Measurements from ENCODE around the gene SEPTIN3. TPM values are rescaled to one million over a fixed set of nuclear protein-coding genes. Genes with fewer than 3 reads are reported as not detected.

SEPTIN3 gene
- total RNA-seq, 2 experiments from 2014 or later = 1.1 to 2.1 TPM

DNA sequence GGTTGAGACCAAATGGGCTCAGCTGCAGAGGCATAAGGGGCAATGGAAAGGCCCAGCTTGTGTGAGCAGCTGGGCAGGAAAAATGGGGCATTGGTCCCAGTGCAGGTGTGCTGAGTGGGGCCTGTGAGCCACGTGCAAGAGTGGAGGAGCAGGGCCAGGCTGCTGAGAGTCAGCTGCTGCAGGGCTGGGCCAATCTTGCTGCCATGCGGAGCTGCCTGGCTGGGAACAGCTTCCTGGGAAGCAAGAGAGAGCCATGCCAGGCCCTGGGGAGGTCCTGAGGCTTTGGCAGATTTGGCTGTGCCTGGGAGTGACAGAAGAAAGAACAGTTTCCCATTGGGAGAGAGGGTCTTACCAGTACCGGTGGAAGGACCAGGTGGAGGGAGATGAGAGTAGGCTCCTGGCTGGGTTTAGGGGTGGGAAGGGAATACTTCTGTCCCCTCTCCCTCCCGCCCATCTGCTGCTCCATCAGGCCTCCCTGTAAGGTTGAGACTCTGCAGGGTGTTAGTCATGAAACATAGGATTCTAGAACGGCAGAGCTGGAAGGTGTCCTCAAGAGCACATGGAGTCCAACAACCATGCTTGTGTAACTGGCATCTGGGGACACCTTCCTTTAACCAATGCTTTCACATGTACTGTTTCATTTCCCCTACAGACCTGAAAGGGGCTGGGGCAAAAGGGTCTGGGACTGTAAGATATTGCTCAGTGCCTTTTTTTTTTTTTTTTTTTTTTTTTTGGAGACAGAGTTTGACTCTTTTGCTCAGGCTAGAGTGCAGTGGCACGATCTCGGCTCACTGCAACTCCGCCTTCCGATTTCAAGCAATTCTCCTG, 10.4 kb downstream of the SEPTIN3 start:
- Histone ChIP-seq H3K36me3 (ENCODE audit: insufficient read depth, low read length) (no peaks in the 10 kb centered on the region), H3K79me2 (ENCODE audit: insufficient read depth, low read depth, low read length) (no peaks in the 10 kb centered on the region), H3K4me1 (ENCODE audit: insufficient read depth, low read length, poor library complexity, severe bottlenecking) (no peaks in the 10 kb centered on the region), H3K9me2 (ENCODE audit: insufficient read depth, low read length) (no peaks in the 10 kb centered on the region), H4K20me1 (ENCODE audit: insufficient read depth, low read length) (no peaks in the 10 kb centered on the region), H2AFZ (ENCODE audit: low read length) (no peak overlapping the region), H3K9me3 (ENCODE audit: low read length) (no peaks in the 10 kb centered on the region), H3K27ac (ENCODE audit: low read depth, low read length, poor library complexity, severe bottlenecking) (no peak overlapping the region), H3K4me3 (ENCODE audit: low read depth, low read length, poor library complexity, severe bottlenecking) (no peak overlapping the region), H3K4me2 (ENCODE audit: low read length) (no peak overlapping the region)
- POLR2A ChIA-PET = interaction anchor here (0.7 kb wide), 1 partner anchor 79 kb away, joined by 10 read pairs; no protein-coding TSS in a partner anchor
- TF ChIP-seq, protein P1, sequence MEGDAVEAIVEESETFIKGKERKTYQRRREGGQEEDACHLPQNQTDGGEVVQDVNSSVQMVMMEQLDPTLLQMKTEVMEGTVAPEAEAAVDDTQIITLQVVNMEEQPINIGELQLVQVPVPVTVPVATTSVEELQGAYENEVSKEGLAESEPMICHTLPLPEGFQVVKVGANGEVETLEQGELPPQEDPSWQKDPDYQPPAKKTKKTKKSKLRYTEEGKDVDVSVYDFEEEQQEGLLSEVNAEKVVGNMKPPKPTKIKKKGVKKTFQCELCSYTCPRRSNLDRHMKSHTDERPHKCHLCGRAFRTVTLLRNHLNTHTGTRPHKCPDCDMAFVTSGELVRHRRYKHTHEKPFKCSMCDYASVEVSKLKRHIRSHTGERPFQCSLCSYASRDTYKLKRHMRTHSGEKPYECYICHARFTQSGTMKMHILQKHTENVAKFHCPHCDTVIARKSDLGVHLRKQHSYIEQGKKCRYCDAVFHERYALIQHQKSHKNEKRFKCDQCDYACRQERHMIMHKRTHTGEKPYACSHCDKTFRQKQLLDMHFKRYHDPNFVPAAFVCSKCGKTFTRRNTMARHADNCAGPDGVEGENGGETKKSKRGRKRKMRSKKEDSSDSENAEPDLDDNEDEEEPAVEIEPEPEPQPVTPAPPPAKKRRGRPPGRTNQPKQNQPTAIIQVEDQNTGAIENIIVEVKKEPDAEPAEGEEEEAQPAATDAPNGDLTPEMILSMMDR (conservative IDR thresholded peaks at IDR 0.05; ENCODE audit: low read length) = no peak
- no peak for TF ChIP-seq EZH2phosphoT487 (IDR thresholded peaks at IDR 0.05; ENCODE audit: borderline replicate concordance, low read depth, low read length)
- CTCF ChIA-PET (ENCODE audit: unreplicated experiment) = no interaction called here
- intact Hi-C loops (cut with micrococcal nuclease; ENCODE audit: unreplicated experiment) = loop anchor here (10.0 kb wide), 1 partner anchor 75 kb away; no protein-coding TSS in a partner anchor
- no peak for DNase-seq (ENCODE audit: low spot score)
- BruUV-seq (replicated peaks) = no TSS peak

DNA sequence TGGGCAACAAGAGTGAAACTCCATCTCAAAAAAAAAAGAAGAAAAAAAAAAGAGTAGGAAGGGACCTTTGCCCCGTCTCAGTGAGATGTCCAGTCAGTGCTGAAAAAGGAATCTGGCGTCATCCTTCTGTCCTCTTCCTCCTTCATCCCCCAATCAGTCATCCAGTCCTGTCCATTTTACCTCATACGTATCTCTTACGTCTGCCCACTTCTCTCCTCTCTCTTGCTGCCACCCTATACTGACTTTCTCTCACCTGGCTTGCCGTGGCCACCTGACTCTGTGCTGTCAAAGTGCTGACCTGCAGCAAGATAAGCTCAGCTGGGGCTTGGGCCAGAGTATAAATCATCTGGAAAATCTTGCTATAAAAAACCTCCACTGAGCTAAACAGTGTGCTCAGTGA, 13.6 kb downstream of the SEPTIN3 start:
- BruUV-seq (replicated peaks) = no TSS peak
- no peaks in the 10 kb centered on the region for H4K20me1 ChIP-seq (ENCODE audit: insufficient read depth, low read length)
- POLR2A ChIA-PET = interaction anchor here (0.7 to 1.5 kb wide), 2 partner anchors 14 to 1421 kb away, joined by 3 read pairs; no protein-coding TSS in a partner anchor
- H3K79me2 ChIP-seq (ENCODE audit: insufficient read depth, low read depth, low read length) = no peaks in the 10 kb centered on the region
- DNase-seq (ENCODE audit: low spot score) = no peak
- H3K36me3 ChIP-seq (ENCODE audit: insufficient read depth, low read length) = no peaks in the 10 kb centered on the region
- no peaks in the 10 kb centered on the region for H3K9me2 ChIP-seq (ENCODE audit: insufficient read depth, low read length)
- no peak overlapping the region for H2AFZ ChIP-seq (ENCODE audit: low read length)
- no peak overlapping the region for H3K4me3 ChIP-seq (ENCODE audit: low read depth, low read length, poor library complexity, severe bottlenecking)
- no peak overlapping the region for H3K4me2 ChIP-seq (ENCODE audit: low read length)
- TF ChIP-seq, protein P1 (conservative IDR thresholded peaks at IDR 0.05; ENCODE audit: low read length) = no peak
- TF ChIP-seq EZH2phosphoT487 (IDR thresholded peaks at IDR 0.05; ENCODE audit: borderline replicate concordance, low read depth, low read length) = no peak
- intact Hi-C loops (cut with micrococcal nuclease; ENCODE audit: unreplicated experiment) = no loop called here
- no peak overlapping the region for H3K27ac ChIP-seq (ENCODE audit: low read depth, low read length, poor library complexity, severe bottlenecking)
- H3K9me3 ChIP-seq (ENCODE audit: low read length) = no peaks in the 10 kb centered on the region
- no peaks in the 10 kb centered on the region for H3K4me1 ChIP-seq (ENCODE audit: insufficient read depth, low read length, poor library complexity, severe bottlenecking)
- CTCF ChIA-PET (ENCODE audit: unreplicated experiment) = no interaction called here
